ENCODE measurements around the gene POLD1.
"Not testable (repeated sequence)": the region's sequence is repeated elsewhere in the genome, so short reads cannot be mapped to it uniquely, and the experiment has no call there.

POLD1 gene

GRCh38 chr19:50365434-50366306 lies 18.5 kb upstream of the POLD1 start, which contains the start of gene NAPSA:
NAPSA (minus strand) TSS chr19:50365639; CDS start chr19:50365621, 18 bp downstream.
- no peak for DNase-seq

- peak; percentile 66 for DNase-seq
Observed at GRCh38 chr19:50368649-50369570, 15.2 kb upstream of the POLD1 start.

- DNase-seq = no peak
Observed at GRCh38 chr19:50371914-50372475, 12.2 kb upstream of the POLD1 start.

GRCh38 chr19:50376166-50377050 lies 7.7 kb upstream of the POLD1 start, which contains the start of gene NR1H2:
NR1H2 (plus strand) TSS chr19:50376457; CDS start chr19:50377606, 1,149 bp downstream.
- DNase-seq = peak; percentile 91

GRCh38 chr19:50377051-50377461 lies 7.1 kb upstream of the POLD1 start:
- peak; percentile 19 for DNase-seq

GRCh38 chr19:50377517-50377916 lies 6.6 kb upstream of the POLD1 start:
- DNase-seq = no peak

- DNase-seq = no peak
Observed at GRCh38 chr19:50378169-50378862, 5.8 kb upstream of the POLD1 start.

GRCh38 chr19:50378863-50379236 lies 5.3 kb upstream of the POLD1 start:
- DNase-seq = no peak

GRCh38 chr19:50379602-50380001 lies 4.5 kb upstream of the POLD1 start:
- DNase-seq = no peak

GRCh38 chr19:50380137-50380536 lies 4.0 kb upstream of the POLD1 start:
- no peak for DNase-seq

- DNase-seq = no peak
Observed at GRCh38 chr19:50380751-50381151, 3.4 kb upstream of the POLD1 start.

GRCh38 chr19:50381881-50382729 lies 2.0 kb upstream of the POLD1 start:
- DNase-seq = no peak

- no peak for DNase-seq
Observed at GRCh38 chr19:50383001-50383851, 921 bp upstream of the POLD1 start.

- DNase-seq = no peak
Observed at GRCh38 chr19:50384685-50385535, 763 bp downstream of the POLD1 start.

- DNase-seq = no peak
Observed at GRCh38 chr19:50387176-50387867, 3.2 kb downstream of the POLD1 start.

- DNase-seq = no peak
Observed at GRCh38 chr19:50387868-50388245, 3.7 kb downstream of the POLD1 start.

- DNase-seq = not testable (repeated sequence)
Observed at GRCh38 chr19:50390295-50390694, 6.1 kb downstream of the POLD1 start.

GRCh38 chr19:50390952-50391351 lies 6.8 kb downstream of the POLD1 start:
- not testable (repeated sequence) for DNase-seq

Data from activated effector memory CD4-positive, alpha-beta T cell treated with Interleukin-2 at 50 U/mL for 16 hours (primary cell).